Naive thymus-derived CD8-positive, alpha-beta T cell (primary cell): ENCODE results near the gene ZFP82. TPM values are rescaled to one million over a fixed set of nuclear protein-coding genes. Genes with fewer than 3 reads are reported as not detected.

Source experiments
- polyA plus RNA-seq, 3 donors: library from polyadenylated mRNA; unstranded; fragments of 300-500 nt; fragmentation: Illumina TruSeq; gene quantifications; one replicate each; pipeline ENCODE4 v1.2.3, GENCODE V29; 2021
- total RNA-seq, 8 experiments: library from RNA in 2 of 8; stranded (reverse) in 2 of 8; gene quantifications; one replicate each; pipeline ENCODE4 v1.2.3 and lab custom pipeline; 2021 to 2026

ZFP82 gene
- total and polyA plus RNA-seq, 5 experiments from 2014 or later, result 2.8 to 13.5 (median 10.1) TPM

Other genes with a start within 250 kb of the ZFP82 start
- gene ZNF565, start 204.0 kb downstream of the ZFP82 start, total RNA-seq, result 1 to 10 TPM; 7.2 to 9.4 TPM
- gene ZNF565, start 204.0 kb downstream of the ZFP82 start, polyA plus RNA-seq, result 1 to 10 TPM; 1.7 to 4.8 (median 2.5) TPM
- gene ZNF146, start 203.5 kb downstream of the ZFP82 start, total RNA-seq, result 10 to 100 TPM; 71.8 to 86.0 TPM
- gene ZNF146, start 203.5 kb downstream of the ZFP82 start, polyA plus RNA-seq, result 10 to 100 TPM; 51.4 to 88.6 (median 67.9) TPM
- gene ZFP14, start 39.4 kb downstream of the ZFP82 start, total RNA-seq, result 10 to 100 TPM; 21.3 to 22.1 TPM
- 1 to 10 TPM; 3.4 to 5.5 (median 4.6) TPM for gene ZFP14, start 39.4 kb downstream of the ZFP82 start, polyA plus RNA-seq
- gene ZNF566, start 70.9 kb upstream of the ZFP82 start, total RNA-seq, result 10 to 100 TPM; 22.7 to 24.2 TPM
- gene ZNF566, start 70.9 kb upstream of the ZFP82 start, polyA plus RNA-seq, result 10 to 100 TPM in 2 of 3 donors, 1 to 10 TPM in 1; 9.0 to 23.8 (median 13.2) TPM
- 10 to 100 TPM; 19.1 to 20.5 TPM for gene ZNF260, start 109.6 kb upstream of the ZFP82 start, total RNA-seq
- gene ZNF260, start 109.6 kb upstream of the ZFP82 start, polyA plus RNA-seq, result 1 to 10 TPM; 5.5 to 9.8 (median 8.2) TPM
- gene ZNF529, start 154.6 kb upstream of the ZFP82 start, total RNA-seq, result 10 to 100 TPM; 36.1 to 40.8 TPM
- 10 to 100 TPM in 1 of 3 donors, 1 to 10 TPM in 2; 8.0 to 10.6 (median 9.9) TPM for gene ZNF529, start 154.6 kb upstream of the ZFP82 start, polyA plus RNA-seq
- gene ZNF382, start 186.7 kb upstream of the ZFP82 start, total RNA-seq, result 10 to 100 TPM; 22.6 to 25.2 TPM
- gene ZNF382, start 186.7 kb upstream of the ZFP82 start, polyA plus RNA-seq, result 1 to 10 TPM; 3.3 to 7.9 (median 7.1) TPM
- gene ZNF461, start 248.2 kb upstream of the ZFP82 start, total RNA-seq, result 10 to 100 TPM; 24.2 to 25.0 TPM
- gene ZNF461, start 248.2 kb upstream of the ZFP82 start, polyA plus RNA-seq, result 1 to 10 TPM; 3.3 to 4.5 (median 3.5) TPM